ENCODE data around the gene SSBP4.

GRCh38 chr19:18388960-18389725 is 30.1 kb upstream of the SSBP4 start:
- TF ChIP-seq ZNF146 (tag by site-specific recombination; IDR thresholded peaks at IDR 0.05) (no peak), ZNF544 (tag by site-specific recombination; IDR thresholded peaks at IDR 0.05) (no peak), TCF7L2 (IDR thresholded peaks at IDR 0.05; ENCODE audit: borderline replicate concordance, low read depth, low read length) (no peak), ZNF292 (tag by site-specific recombination; IDR thresholded peaks at IDR 0.05; ENCODE audit: borderline replicate concordance, low read depth) (no peak), ZNF274 (IDR thresholded peaks at IDR 0.05; ENCODE audit: low read length) (no peak), ZNF274 (tag by site-specific recombination; IDR thresholded peaks at IDR 0.05; ENCODE audit: borderline replicate concordance) (no peak)
